Measurements from ENCODE around the gene ADAMTSL4.

The ADAMTSL4 gene

DNA sequence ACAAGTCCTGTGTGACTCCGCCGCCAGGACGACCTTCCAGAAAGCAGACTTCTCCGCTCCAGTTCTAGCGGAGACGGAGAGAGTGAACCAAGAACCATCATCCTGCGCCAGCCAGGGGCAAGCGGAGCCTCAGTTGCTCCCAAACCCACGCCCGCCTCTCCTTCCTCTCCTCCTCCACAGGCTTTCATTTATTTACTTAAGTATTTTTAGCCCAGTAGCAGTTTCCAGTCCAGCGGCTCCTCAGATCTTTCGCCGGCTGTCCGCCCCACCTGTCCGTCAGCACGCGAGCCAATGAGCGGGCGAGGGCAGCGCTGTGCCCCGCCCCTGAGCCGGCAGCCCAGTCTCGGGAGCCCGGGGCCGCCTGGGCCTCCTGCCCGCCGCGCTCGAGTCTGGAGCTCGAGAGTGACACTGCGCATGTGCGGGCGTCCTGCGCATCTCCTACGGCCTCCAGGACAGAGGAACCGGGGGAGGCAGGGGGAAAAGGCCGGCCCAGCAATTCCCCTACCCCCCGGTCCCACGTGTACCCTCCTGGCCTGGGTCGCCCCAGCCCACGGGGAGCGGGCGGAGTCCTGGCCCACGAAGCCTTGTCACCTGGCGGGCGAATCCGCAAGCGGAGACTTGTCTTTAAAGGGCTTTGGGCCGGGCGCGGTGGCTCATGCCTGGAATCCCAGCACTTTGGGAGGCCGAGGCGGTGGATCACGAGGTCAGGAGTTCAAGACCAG is 33.7 kb upstream of the ADAMTSL4 start, which contains the start of gene FALEC:
FALEC (plus strand) TSS at position 425 of the 722 bp plus-strand sequence.
- peak; percentile 98 for DNase-seq
- Histone ChIP-seq H3K9me3 (no peaks in the 10 kb centered on the region), H3K4me1 (peaks cover 3% of the 10 kb centered on the region; the same call in 1 of the 2 replicates), H3K27me3 (no peaks in the 10 kb centered on the region), H3K4me3 (ENCODE audit: low read depth, low read length) (peak within 1 kb of the TSS; percentile 81), H3K36me3 (no peaks in the 10 kb centered on the region)
- TF ChIP-seq, protein P1, sequence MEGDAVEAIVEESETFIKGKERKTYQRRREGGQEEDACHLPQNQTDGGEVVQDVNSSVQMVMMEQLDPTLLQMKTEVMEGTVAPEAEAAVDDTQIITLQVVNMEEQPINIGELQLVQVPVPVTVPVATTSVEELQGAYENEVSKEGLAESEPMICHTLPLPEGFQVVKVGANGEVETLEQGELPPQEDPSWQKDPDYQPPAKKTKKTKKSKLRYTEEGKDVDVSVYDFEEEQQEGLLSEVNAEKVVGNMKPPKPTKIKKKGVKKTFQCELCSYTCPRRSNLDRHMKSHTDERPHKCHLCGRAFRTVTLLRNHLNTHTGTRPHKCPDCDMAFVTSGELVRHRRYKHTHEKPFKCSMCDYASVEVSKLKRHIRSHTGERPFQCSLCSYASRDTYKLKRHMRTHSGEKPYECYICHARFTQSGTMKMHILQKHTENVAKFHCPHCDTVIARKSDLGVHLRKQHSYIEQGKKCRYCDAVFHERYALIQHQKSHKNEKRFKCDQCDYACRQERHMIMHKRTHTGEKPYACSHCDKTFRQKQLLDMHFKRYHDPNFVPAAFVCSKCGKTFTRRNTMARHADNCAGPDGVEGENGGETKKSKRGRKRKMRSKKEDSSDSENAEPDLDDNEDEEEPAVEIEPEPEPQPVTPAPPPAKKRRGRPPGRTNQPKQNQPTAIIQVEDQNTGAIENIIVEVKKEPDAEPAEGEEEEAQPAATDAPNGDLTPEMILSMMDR (IDR thresholded peaks at IDR 0.05; ENCODE audit: low read depth, low read length) = no peak

DNA sequence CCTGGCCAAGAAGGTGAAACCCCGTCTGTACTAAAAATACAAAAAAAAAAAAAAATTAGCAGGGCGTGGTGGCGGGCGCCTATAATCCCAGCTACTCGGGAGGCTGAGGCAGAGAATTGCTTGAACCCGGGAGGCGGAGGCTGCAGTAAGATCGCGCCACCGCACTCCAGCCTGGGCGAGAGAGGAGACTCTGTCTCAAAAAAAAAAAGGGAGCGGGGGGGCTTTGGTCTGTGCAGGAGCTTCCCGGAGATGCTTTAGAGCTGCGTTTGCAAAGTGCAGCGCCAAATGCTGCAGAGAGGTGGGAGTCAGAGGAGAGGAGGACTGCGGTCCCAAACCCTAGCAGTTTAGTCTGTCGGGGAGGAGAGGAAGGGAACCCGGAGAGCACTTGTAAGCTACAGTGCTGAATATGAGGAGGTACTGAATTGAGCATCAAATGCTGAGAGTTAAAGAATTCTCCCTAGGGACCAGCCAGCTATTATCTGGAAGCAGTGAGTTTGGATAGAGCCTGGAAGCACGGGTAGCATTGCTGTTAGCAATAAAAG is 33.1 kb upstream of the ADAMTSL4 start:
- H3K4me1 ChIP-seq = peaks cover 3% of the 10 kb centered on the region; the same call in 1 of the 2 replicates
- no peaks in the 10 kb centered on the region for H3K36me3 ChIP-seq
- TF ChIP-seq, protein P1 (IDR thresholded peaks at IDR 0.05; ENCODE audit: low read depth, low read length) = no peak
- peak overlapping the region; percentile 81 for H3K4me3 ChIP-seq (ENCODE audit: low read depth, low read length)
- no peaks in the 10 kb centered on the region for H3K27me3 ChIP-seq
- DNase-seq = no peak
- H3K9me3 ChIP-seq = no peaks in the 10 kb centered on the region

DNA sequence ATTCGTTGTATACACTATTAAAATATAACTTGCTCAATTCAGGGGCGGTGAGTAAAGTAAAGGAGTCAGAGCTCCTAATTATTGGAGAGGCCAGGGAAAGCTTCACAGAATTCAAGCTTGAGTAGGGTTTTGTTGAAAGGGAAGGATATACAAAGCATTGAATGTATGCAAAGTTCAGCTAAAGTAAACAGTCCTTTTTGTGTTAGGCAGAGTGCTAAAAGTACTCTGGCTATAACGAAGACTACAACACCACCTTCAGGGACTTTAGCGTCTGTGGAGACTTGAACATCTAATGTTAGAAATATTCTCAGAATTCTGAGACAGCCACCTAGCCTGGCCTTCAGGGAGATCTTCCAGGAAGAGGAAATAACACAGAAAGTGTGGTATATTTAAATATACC is 32.6 kb upstream of the ADAMTSL4 start:
- no peak for DNase-seq
- TF ChIP-seq, protein P1 (IDR thresholded peaks at IDR 0.05; ENCODE audit: low read depth, low read length) = no peak
- peak overlapping the region; percentile 81 for H3K4me3 ChIP-seq (ENCODE audit: low read depth, low read length)
- H3K27me3 ChIP-seq = no peaks in the 10 kb centered on the region
- H3K4me1 ChIP-seq = peaks cover 3% of the 10 kb centered on the region; the same call in 1 of the 2 replicates
- H3K9me3 ChIP-seq = no peaks in the 10 kb centered on the region
- no peaks in the 10 kb centered on the region for H3K36me3 ChIP-seq

DNA sequence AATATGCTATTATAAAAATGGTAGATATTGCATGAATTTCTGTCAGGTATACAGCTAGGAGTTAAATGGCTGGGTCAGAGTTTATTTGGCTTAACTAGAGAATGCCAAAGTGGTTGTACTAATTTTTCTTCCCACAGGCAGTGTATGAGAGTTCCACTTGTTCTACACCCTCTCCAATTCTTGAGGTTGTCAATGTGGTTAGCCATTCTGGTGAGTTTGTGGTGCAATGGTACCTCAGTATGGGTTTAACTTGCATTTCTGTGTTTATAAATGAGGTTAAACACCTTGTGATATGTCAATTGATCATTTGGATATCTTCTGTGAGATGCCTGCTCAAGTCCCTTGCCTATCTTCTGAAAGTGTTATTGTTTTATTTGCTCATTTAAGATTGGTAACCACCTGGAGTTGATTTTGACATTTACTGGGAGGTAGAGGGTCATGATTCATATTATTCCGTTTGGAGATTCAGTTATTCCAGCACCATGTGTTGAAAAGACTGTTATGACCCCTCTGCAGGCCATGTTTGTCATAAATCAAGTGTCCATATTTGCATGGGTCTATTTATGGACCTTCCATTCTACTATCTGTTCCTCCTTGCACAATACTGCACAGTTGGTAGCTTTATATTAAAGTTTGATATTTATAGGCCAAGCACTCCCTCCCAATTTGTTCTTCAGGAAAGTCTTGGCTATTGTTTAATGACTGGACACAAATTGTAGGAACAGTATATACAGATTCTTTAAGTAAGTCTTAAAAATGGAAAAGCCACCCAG is 27.8 kb upstream of the ADAMTSL4 start:
- Histone ChIP-seq H3K27me3 (no peaks in the 10 kb centered on the region), H3K4me1 (peaks cover 3% of the 10 kb centered on the region; the same call in 1 of the 2 replicates), H3K36me3 (no peaks in the 10 kb centered on the region), H3K9me3 (no peaks in the 10 kb centered on the region), H3K4me3 (ENCODE audit: low read depth, low read length) (no peak overlapping the region)
- TF ChIP-seq, protein P1 (IDR thresholded peaks at IDR 0.05; ENCODE audit: low read depth, low read length) = no peak
- DNase-seq = no peak

DNA sequence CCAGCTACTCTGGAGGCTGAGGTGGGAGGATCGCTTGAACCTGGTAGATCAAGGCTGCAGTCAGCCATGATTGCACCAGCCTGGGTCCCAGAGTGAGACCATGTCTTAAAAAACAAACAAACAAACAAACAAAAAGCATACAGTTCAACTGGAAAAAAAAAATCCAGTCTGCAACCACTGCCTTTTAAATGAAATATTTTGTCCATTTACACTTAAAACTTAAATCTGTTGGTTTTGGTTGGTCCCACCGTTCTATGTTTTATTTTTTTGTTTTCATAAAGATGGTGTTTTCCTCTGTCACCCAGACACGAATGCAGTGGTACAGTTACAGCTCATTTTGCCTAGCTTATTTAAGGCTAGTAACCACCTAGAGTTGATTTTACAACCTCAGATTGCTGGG is 23.9 kb upstream of the ADAMTSL4 start:
- no peak for DNase-seq
- H3K36me3 ChIP-seq = no peaks in the 10 kb centered on the region
- H3K4me3 ChIP-seq (ENCODE audit: low read depth, low read length) = no peak overlapping the region
- no peaks in the 10 kb centered on the region for H3K4me1 ChIP-seq
- no peaks in the 10 kb centered on the region for H3K9me3 ChIP-seq
- TF ChIP-seq, protein P1 (IDR thresholded peaks at IDR 0.05; ENCODE audit: low read depth, low read length) = no peak
- no peaks in the 10 kb centered on the region for H3K27me3 ChIP-seq

Data from BE2C (cell line).